Measurements from ENCODE around the gene BPTF. TPM values are rescaled to one million over a fixed set of nuclear protein-coding genes. Genes with fewer than 3 reads are reported as not detected.
A peak's percentile ranks its signal among the peaks of the same experiment; 100 is the strongest.

The BPTF gene
- polyA plus RNA-seq, 1 of the 3 experiments (the other 2 are of a cell fraction) = 61.4 TPM

DNA sequence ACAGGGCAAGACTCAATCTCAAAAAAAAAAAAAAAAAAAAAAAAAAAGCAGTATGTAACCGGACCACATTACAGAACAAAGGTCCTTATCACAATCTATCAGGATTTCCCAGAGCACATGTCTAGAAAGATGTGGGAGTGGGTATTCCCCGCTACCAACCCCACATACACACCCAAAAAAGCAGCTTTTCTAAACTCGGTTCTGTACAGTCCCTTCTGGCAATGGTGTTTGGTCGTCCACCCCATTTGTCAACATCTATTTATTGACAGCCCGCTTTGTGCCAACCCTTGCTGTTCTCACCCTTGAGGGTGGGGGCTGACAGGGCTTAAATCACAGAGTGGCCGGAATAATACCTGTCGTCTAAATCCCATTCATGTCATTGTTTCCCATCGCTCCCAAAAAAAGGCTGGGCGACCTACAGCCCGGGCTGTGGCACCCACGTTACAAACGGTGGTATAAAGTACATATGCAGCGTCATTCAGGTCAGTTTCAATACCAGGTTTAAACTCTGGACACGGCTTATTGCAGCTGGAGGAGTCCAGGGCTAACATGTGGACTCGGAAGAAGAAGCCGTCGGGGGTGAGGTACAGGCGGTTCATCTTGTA, 167.3 kb downstream of the BPTF start:
- Histone ChIP-seq H3K4me1 (ENCODE audit: control insufficient read depth in 1 of 2, insufficient read depth in 2 of 2, low read depth in 1 of 2, low read length in 1 of 2) (peaks cover 6 to 23% of the 10 kb centered on the region in 2 experiments), H4K20me1 (ENCODE audit: insufficient read depth) (no peaks in the 10 kb centered on the region), H3K36me3 (replicated peaks in 1 of 2; ENCODE audit: control insufficient read depth in 1 of 2, insufficient read depth in 2 of 2, low read length in 1 of 2) (peaks cover 0 to 5% of the 10 kb centered on the region in 2 experiments), H3K4me2 (peak overlapping the region; percentile 92), H3K9me3 (no peaks in the 10 kb centered on the region), H3K27ac (ENCODE audit: low read depth in 2 of 2, low read length in 1 of 2) (peak overlapping the region; percentile 83 to 84), H3F3A (replicated peaks; ENCODE audit: insufficient read depth) (peaks cover 37% of the 10 kb centered on the region), H3K9ac (peak overlapping the region; percentile 90), H3K9me2 (no peaks in the 10 kb centered on the region), H3K79me2 (ENCODE audit: insufficient read depth) (0 out of 2 replicates have a peak, but pooled peaks cover 6% of the 10 kb centered on the region), H2AFZ (ENCODE audit: low read depth) (peak overlapping the region; percentile 95), H3K27me3 (ENCODE audit: insufficient read depth) (no peaks in the 10 kb centered on the region), H3K4me3 (ENCODE audit: low read depth in 2 of 2, low read length in 1 of 2) (peak overlapping the region; percentile 65 to 85)
- TF ChIP-seq CHD2 (IDR thresholded peaks at IDR 0.05; ENCODE audit: low read length, partially characterized antibody) = peak; percentile 11
- TF ChIP-seq MEF2A (IDR thresholded peaks at IDR 0.05; ENCODE audit: borderline replicate concordance, low read depth) = no peak
- TF ChIP-seq MXI1 (IDR thresholded peaks at IDR 0.05; ENCODE audit: low read depth, low read length) = peak; percentile 54; the same call in 1 of the 2 replicates
- CTCF ChIA-PET = interaction anchor here (1.0 to 1.6 kb wide), 4 partner anchors 17 to 208 kb away, joined by 3 to 4 read pairs (median 3); no protein-coding TSS in a partner anchor
- 9% methylated on average over 18 of the region's 18 CpGs for WGBS (ENCODE audit: low lambda C conversion rate)
- no peak for DNase-seq
- POLR2A ChIA-PET = interaction anchor here (1.3 kb wide), 1 partner anchor 44 kb away, joined by 4 read pairs; no protein-coding TSS in a partner anchor

- Histone ChIP-seq H3K4me3 (ENCODE audit: low read depth in 2 of 2, low read length in 1 of 2) (peak overlapping the region; percentile 65 to 85), H4K20me1 (ENCODE audit: insufficient read depth) (no peaks in the 10 kb centered on the region), H3K9me2 (no peaks in the 10 kb centered on the region), H2AFZ (ENCODE audit: low read depth) (peak overlapping the region; percentile 95), H3K79me2 (ENCODE audit: insufficient read depth) (0 out of 2 replicates have a peak, but pooled peaks cover 6% of the 10 kb centered on the region), H3F3A (replicated peaks; ENCODE audit: insufficient read depth) (peaks cover 37% of the 10 kb centered on the region), H3K36me3 (replicated peaks in 1 of 2; ENCODE audit: control insufficient read depth in 1 of 2, insufficient read depth in 2 of 2, low read length in 1 of 2) (peaks cover 0 to 5% of the 10 kb centered on the region in 2 experiments), H3K4me2 (peak overlapping the region; percentile 92), H3K27me3 (ENCODE audit: insufficient read depth) (no peaks in the 10 kb centered on the region), H3K9me3 (no peaks in the 10 kb centered on the region), H3K9ac (peak overlapping the region; percentile 90), H3K27ac (ENCODE audit: low read depth in 2 of 2, low read length in 1 of 2) (peak overlapping the region; percentile 86 to 87), H3K4me1 (ENCODE audit: control insufficient read depth in 1 of 2, insufficient read depth in 2 of 2, low read depth in 1 of 2, low read length in 1 of 2) (peaks cover 6 to 23% of the 10 kb centered on the region in 2 experiments)
- CTCF ChIA-PET = interaction anchor here (1.0 to 1.6 kb wide), 5 partner anchors 9 to 29 kb away, joined by 3 to 9 read pairs (median 4); no protein-coding TSS in a partner anchor
- WGBS (ENCODE audit: low lambda C conversion rate) = under 1% methylated on average over 44 of the region's 144 CpGs
- peak; percentile 98 for DNase-seq
- POLR2A ChIA-PET = interaction anchor here (0.5 to 1.3 kb wide), 4 partner anchors 26 to 84 kb away, joined by 4 to 6 read pairs (median 4); no protein-coding TSS in a partner anchor
- TF ChIP-seq, protein P1, sequence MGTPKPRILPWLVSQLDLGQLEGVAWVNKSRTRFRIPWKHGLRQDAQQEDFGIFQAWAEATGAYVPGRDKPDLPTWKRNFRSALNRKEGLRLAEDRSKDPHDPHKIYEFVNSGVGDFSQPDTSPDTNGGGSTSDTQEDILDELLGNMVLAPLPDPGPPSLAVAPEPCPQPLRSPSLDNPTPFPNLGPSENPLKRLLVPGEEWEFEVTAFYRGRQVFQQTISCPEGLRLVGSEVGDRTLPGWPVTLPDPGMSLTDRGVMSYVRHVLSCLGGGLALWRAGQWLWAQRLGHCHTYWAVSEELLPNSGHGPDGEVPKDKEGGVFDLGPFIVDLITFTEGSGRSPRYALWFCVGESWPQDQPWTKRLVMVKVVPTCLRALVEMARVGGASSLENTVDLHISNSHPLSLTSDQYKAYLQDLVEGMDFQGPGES (IDR thresholded peaks at IDR 0.05; ENCODE audit: low read depth, low read length) = no peak
- TF ChIP-seq RCOR1 (IDR thresholded peaks at IDR 0.05; ENCODE audit: low read length) (no peak), TAF1 (IDR thresholded peaks at IDR 0.05; ENCODE audit: borderline replicate concordance, low read depth, low read length) (peak; percentile 30; the same call in 1 of the 2 replicates), TCF12 (IDR thresholded peaks at IDR 0.05) (no peak), EZH2phosphoT487 (IDR thresholded peaks at IDR 0.05; ENCODE audit: borderline replicate concordance, low read depth) (no peak), RAD21 (IDR thresholded peaks at IDR 0.05; ENCODE audit: low read length) (no peak), RXRA (IDR thresholded peaks at IDR 0.05; ENCODE audit: borderline replicate concordance, low read depth) (no peak), JUND (IDR thresholded peaks at IDR 0.05) (no peak), NRF1 (IDR thresholded peaks at IDR 0.05; ENCODE audit: low read depth, low read length) (peak; percentile 17), ELF1 (IDR thresholded peaks at IDR 0.05) (0 out of 2 replicates have a peak, but pooled peaks have one; percentile 41), SIN3A (IDR thresholded peaks at IDR 0.05; ENCODE audit: borderline replicate concordance, low read depth, low read length) (no peak; the same call in 1 of the 2 replicates), GATA2 (CRISPR knock-in tag; IDR thresholded peaks at IDR 0.05) (no peak), PBX3 (IDR thresholded peaks at IDR 0.05) (no peak), EP300 (IDR thresholded peaks at IDR 0.05; ENCODE audit: borderline replicate concordance in 1 of 2, low read depth in 1 of 2, low read length in 1 of 2) (peak in 1 of 2 experiments; percentile 21; a peak in 1 of 4 replicates), MEF2A (IDR thresholded peaks at IDR 0.05; ENCODE audit: borderline replicate concordance, low read depth) (no peak; the same call in 1 of the 2 replicates)
- TF ChIP-seq, protein P2, sequence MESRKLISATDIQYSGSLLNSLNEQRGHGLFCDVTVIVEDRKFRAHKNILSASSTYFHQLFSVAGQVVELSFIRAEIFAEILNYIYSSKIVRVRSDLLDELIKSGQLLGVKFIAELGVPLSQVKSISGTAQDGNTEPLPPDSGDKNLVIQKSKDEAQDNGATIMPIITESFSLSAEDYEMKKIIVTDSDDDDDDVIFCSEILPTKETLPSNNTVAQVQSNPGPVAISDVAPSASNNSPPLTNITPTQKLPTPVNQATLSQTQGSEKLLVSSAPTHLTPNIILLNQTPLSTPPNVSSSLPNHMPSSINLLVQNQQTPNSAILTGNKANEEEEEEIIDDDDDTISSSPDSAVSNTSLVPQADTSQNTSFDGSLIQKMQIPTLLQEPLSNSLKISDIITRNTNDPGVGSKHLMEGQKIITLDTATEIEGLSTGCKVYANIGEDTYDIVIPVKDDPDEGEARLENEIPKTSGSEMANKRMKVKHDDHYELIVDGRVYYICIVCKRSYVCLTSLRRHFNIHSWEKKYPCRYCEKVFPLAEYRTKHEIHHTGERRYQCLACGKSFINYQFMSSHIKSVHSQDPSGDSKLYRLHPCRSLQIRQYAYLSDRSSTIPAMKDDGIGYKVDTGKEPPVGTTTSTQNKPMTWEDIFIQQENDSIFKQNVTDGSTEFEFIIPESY (IDR thresholded peaks at IDR 0.05; ENCODE audit: borderline replicate concordance, low read depth) = no peak
Measured at GRCh38 chr17:67993153-67993997, 168.1 kb downstream of the BPTF start.

Data from SK-N-SH (cell line).